ENCODE data around the gene NMNAT3.
"Not testable (repeated sequence)": the region's sequence is repeated elsewhere in the genome, so short reads cannot be mapped to it uniquely, and the experiment has no call there.

NMNAT3 gene

DNA sequence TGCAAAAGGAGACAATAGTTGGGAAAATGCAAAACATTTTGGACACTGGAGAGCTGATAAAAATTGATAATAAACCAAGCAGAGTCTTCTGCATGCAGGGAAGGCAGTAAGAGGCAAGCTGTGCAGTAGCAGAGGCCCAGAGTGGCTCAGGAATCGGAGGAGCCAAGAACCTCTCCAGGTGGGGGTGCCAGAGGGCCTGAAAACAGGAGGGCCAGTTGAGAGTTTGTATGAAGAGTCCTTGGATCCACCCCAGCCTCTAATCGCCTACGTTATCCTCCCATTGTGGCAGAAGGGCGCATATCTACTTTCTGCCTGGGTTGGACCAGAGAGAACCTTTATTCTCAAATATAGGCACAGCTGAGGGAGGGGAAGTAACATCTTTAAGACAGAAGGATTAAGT lies 89.3 kb downstream of the NMNAT3 start:
- TF ChIP-seq, protein P1, sequence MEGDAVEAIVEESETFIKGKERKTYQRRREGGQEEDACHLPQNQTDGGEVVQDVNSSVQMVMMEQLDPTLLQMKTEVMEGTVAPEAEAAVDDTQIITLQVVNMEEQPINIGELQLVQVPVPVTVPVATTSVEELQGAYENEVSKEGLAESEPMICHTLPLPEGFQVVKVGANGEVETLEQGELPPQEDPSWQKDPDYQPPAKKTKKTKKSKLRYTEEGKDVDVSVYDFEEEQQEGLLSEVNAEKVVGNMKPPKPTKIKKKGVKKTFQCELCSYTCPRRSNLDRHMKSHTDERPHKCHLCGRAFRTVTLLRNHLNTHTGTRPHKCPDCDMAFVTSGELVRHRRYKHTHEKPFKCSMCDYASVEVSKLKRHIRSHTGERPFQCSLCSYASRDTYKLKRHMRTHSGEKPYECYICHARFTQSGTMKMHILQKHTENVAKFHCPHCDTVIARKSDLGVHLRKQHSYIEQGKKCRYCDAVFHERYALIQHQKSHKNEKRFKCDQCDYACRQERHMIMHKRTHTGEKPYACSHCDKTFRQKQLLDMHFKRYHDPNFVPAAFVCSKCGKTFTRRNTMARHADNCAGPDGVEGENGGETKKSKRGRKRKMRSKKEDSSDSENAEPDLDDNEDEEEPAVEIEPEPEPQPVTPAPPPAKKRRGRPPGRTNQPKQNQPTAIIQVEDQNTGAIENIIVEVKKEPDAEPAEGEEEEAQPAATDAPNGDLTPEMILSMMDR (IDR thresholded peaks at IDR 0.05; ENCODE audit: control extremely low read depth, extremely low read depth, low read depth, missing control alignments), result peak; percentile 8
- no peak for DNase-seq (ENCODE audit: extremely low spot score)
- CTCF ChIA-PET, result no interaction called here
- POLR2A ChIA-PET, result no interaction called here

DNA sequence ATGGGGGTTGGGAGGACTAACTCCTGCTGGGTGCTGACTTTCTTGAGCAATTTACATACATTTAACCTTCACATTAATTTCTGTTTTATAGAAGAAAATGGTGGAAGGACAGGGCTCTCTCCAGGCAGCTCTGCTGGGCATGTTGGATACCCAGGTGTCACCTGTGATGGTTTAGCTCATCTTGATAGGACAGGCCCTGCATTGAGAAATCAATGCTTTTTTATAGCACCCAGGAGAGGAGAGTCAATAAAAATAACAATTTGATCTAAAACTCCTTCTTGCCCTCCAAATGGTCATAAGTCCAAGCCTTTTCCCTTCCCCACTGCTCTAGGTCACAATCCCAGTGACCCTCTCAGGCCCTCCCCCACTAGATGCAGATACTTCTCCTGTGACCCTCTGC lies 90.0 kb downstream of the NMNAT3 start:
- CTCF ChIA-PET, result interaction anchor here (0.7 to 2.3 kb wide), 3 partner anchors 11 to 13 kb away, joined by 3 to 6 read pairs (median 3); no protein-coding TSS in a partner anchor
- TF ChIP-seq, protein P1 (IDR thresholded peaks at IDR 0.05; ENCODE audit: control extremely low read depth, extremely low read depth, low read depth, missing control alignments), result no peak
- POLR2A ChIA-PET, result no interaction called here
- no peak for DNase-seq (ENCODE audit: extremely low spot score)

DNA sequence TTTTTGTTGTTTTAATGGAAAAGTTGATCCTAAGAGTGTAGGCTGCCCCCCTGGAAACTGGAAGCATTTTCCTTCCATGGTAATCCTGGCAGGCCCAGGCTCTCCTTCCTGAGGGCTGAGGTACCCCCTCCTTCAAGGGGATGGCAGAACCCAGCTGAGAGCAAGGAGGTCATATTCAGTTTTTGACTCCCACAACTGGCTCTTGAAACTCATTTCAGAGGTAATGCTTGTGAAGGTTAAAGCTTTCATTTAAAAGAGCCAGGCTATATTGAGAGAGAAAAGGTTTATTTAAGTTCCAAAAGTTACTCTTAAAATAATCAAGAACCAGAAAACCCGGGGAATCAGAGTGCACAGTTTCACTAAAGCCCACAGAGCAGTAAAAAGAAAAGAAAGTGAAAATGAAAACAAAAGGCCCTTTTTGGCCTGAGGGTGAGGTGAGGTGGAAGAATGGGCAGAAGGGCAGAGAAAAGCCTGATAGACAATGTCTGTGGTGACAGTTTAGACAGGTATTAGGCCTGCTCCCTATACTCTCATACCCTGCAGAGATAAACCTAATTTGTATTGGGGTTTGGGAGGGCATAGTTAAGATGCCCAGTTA lies 91.3 kb downstream of the NMNAT3 start:
- ChIA-PET CTCF (interaction anchor here (1.2 to 2.3 kb wide), 2 partner anchors 10 to 43 kb away, joined by 3 to 6 read pairs; no protein-coding TSS in a partner anchor), POLR2A (no interaction called here)
- TF ChIP-seq, protein P1 (IDR thresholded peaks at IDR 0.05; ENCODE audit: control extremely low read depth, extremely low read depth, low read depth, missing control alignments), result no peak
- DNase-seq (ENCODE audit: extremely low spot score), result peak; percentile 35

DNA sequence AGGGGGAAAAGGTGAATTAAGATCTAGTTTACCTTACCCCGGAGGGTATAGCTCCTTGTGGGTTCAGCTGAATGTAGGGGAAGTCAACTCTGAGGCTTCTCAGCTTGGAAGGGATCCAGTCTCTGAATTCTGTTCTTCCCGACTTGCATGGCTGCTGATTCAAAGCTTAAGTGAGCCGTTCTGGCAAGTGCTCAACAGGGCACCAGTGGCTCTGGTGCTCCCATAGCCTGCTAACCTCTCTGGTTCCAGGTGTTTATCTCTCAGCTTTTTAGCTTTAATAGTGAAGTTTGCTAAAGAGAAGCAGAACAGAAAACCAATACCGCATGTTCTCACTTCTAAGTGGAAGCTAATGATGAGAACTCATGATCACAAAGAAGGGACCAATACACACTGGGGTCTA lies 92.0 kb downstream of the NMNAT3 start:
- ChIA-PET POLR2A (no interaction called here), CTCF (interaction anchor here (2.3 kb wide), 1 partner anchor 9 kb away, joined by 6 read pairs; no protein-coding TSS in a partner anchor)
- no peak for DNase-seq (ENCODE audit: extremely low spot score)
- TF ChIP-seq, protein P1 (IDR thresholded peaks at IDR 0.05; ENCODE audit: control extremely low read depth, extremely low read depth, low read depth, missing control alignments), result no peak

DNA sequence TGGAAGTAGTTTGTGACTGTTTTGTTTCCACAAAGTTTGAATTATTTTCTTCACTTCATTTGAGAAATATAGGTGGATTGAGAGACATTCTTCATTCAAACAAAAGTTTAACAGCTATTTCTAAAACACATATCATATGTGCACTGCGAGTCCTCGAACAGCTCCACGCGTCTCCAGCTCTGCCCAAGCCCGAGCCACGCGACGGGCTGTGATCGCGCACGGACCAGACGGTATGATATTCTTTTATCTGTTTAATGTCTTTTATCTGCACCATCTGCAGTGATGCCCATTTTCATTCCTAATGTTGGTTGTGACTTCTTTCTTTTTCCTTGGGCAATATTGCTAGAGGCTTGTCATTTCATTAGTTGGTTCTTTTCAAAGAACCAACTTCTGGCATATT lies 94.1 kb downstream of the NMNAT3 start:
- CTCF ChIA-PET, result interaction anchor here (0.8 to 1.4 kb wide), 3 partner anchors 16 to 39 kb away, joined by 3 read pairs; no protein-coding TSS in a partner anchor
- DNase-seq (ENCODE audit: extremely low spot score); POLR2A ChIA-PET: not testable (repeated sequence)

DNA sequence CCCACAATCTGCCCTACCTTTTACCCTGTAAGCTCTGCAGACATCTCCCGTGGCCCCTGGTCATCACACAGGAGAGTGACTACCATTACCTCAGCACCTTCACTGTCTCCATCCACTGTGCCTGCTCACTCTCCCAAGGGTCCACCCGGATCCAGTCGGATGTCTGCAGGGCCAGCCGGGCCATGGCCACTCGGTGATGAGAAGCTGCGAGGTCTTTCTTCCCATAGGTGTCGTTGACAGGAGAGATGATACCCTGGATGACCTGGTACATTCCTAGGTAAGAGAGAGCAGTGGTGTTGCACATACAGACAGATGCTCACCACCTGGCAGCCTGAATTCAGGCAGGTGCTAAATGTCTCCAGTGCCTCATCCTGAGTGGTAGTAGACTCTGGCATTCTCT lies 99.0 kb downstream of the NMNAT3 start:
- DNase-seq (ENCODE audit: extremely low spot score), result no peak
- ChIA-PET CTCF (interaction anchor here (1.0 kb wide), 1 partner anchor 21 kb away, joined by 3 read pairs; no protein-coding TSS in a partner anchor), POLR2A (no interaction called here)
- TF ChIP-seq, protein P1 (IDR thresholded peaks at IDR 0.05; ENCODE audit: control extremely low read depth, extremely low read depth, low read depth, missing control alignments), result no peak

DNA sequence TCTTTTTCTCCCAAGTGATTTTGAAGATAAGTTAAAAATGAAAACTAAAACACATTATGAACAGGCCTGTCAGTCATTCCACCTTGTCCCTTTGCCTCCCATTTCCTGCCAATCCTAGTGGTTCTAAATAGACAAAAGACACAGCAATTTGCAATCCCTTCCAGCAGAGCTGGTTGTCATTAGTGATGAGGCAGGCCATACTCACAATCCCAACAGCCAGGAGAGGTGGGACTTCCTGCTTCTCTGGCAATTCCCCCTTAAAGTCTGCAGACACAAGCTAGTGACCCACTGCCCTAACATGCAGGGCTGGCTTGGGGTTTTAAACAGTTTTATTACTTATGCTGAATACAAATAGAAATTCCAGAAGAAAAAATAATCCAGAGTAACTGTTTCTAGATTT lies 99.9 kb downstream of the NMNAT3 start:
- no peak for DNase-seq (ENCODE audit: extremely low spot score)
- ChIA-PET POLR2A (no interaction called here), CTCF (interaction anchor here (1.0 to 2.4 kb wide), 2 partner anchors 9 to 22 kb away, joined by 3 to 6 read pairs; no protein-coding TSS in a partner anchor)
- TF ChIP-seq, protein P1 (IDR thresholded peaks at IDR 0.05; ENCODE audit: control extremely low read depth, extremely low read depth, low read depth, missing control alignments), result no peak

Data from GM10248 (cell line).